Upper lobe of left lung (tissue), 4 donors: Measurements from ENCODE around the gene ECT2.

Experiments used
- CTCF ChIP-seq, 6 experiments: fragments of 450-650 bp in 4 of 6; fragments of 200-600 bp in 2 of 6; sonication (generic) in 2 of 6; IDR thresholded peaks; one replicate each; pipeline ENCODE4 v1.5.1; 2016 to 2019; ENCODE audit warnings: antibody characterized with exemption in 6 of 6
- EP300 ChIP-seq, 4 donors: sonication (generic); formaldehyde crosslinking; IDR thresholded peaks; one replicate each; pipeline ENCODE4 v1.5.1; 2017; ENCODE audit warnings: antibody characterized with exemption in 4 of 4, control low read depth in 2 of 4
- POLR2A ChIP-seq, 4 donors: fragments of 450-650 bp; IDR thresholded peaks; one replicate each; pipeline ENCODE4 v1.5.1; 2016 to 2017; ENCODE audit warnings: antibody characterized with exemption in 4 of 4, mild to moderate bottlenecking in 2 of 4
- POLR2AphosphoS5 ChIP-seq, 2 donors: sonication (generic); formaldehyde crosslinking; IDR thresholded peaks; one replicate each; pipeline ENCODE4 v1.5.1; 2017; ENCODE audit warnings: antibody characterized with exemption in 2 of 2

DNA sequence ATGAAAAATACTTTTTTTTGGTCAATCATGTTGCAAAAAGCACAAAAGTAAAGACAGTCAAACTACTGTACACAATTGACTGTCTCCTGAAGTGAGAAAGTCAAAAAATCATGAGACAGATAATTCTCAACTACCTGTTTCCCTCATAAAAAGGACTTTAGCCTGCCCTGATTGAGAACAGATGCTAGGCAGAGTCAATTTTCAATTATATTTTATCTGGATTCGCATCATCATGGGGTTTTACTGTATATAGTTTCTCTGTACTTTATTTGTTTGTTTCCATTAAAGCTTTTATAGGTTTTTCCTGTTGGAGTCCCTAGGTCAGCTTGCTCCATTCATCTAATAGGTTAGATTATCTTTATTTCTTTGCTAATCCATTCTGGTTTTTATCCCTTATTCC is 53.8 kb downstream of the ECT2 start:
- TF ChIP-seq EP300 (IDR thresholded peaks at IDR 0.05): no peak
- TF ChIP-seq CTCF (IDR thresholded peaks at IDR 0.05): no peak
- TF ChIP-seq POLR2A (IDR thresholded peaks at IDR 0.05): no peak
- no peak for TF ChIP-seq POLR2AphosphoS5 (IDR thresholded peaks at IDR 0.05)
